MM.1S (cell line): ENCODE data around the gene CDKL1.

Source experiments
- DNase-seq: peaks from one replicate; pipeline ENCODE4 v3.0.0-alpha.2; 2015
- H2AFZ ChIP-seq: fragments of 300-600 bp; sonication (generic); 2 replicates; pipeline ENCODE4 v1.6.0; 2016; ENCODE audit warnings: antibody characterized with exemption, low read length
- H3F3A ChIP-seq: fragments of 300-600 bp; sonication (generic); 2 replicates; pipeline ENCODE4 v1.6.1; 2016; ENCODE audit warnings: mild to moderate bottlenecking, antibody characterized with exemption, low read length, moderate library complexity, mixed read lengths; ENCODE audit not compliant: insufficient read depth
- H3K27ac ChIP-seq: fragments of 300-600 bp; sonication (generic); 2 replicates; pipeline ENCODE4 v1.5.1; 2016; ENCODE audit warnings: mild to moderate bottlenecking, low read length
- H3K27me3 ChIP-seq: fragments of 300-600 bp; sonication (generic); replicated peaks from 2 replicates; pipeline ENCODE4 v1.6.0; 2016; ENCODE audit warnings: low read length; ENCODE audit not compliant: insufficient read depth
- H3K36me3 ChIP-seq: fragments of 300-600 bp; sonication (generic); replicated peaks from 2 replicates; pipeline ENCODE4 v1.6.1; 2016; ENCODE audit warnings: mild to moderate bottlenecking, low read length, mixed read lengths; ENCODE audit not compliant: insufficient read depth
- H3K4me1 ChIP-seq: fragments of 300-600 bp; sonication (generic); 2 replicates; pipeline ENCODE4 v1.6.1; 2016; ENCODE audit warnings: low read length, mixed read lengths
- H3K4me2 ChIP-seq: fragments of 300-600 bp; sonication (generic); 2 replicates; pipeline ENCODE4 v1.6.0; 2016; ENCODE audit warnings: low read depth, low read length
- H3K4me3 ChIP-seq: fragments of 300-600 bp; sonication (generic); 2 replicates; pipeline ENCODE4 v1.5.1; 2016; ENCODE audit warnings: low read length, mixed read lengths
- H3K79me2 ChIP-seq: fragments of 300-600 bp; sonication (generic); 2 replicates; pipeline ENCODE4 v1.6.1; 2016; ENCODE audit warnings: mixed run types, low read length, mixed read lengths
- H3K9ac ChIP-seq: fragments of 300-600 bp; sonication (generic); 2 replicates; pipeline ENCODE4 v1.6.1; 2016; ENCODE audit warnings: low read length, mixed read lengths
- H3K9me2 ChIP-seq: fragments of 300-600 bp; sonication (generic); replicated peaks from 2 replicates; pipeline ENCODE4 v1.6.1; 2016; ENCODE audit warnings: mild to moderate bottlenecking, low read length, mixed read lengths; ENCODE audit not compliant: insufficient read depth
- H3K9me3 ChIP-seq: fragments of 300-600 bp; sonication (generic); replicated peaks from 2 replicates; pipeline ENCODE4 v1.6.1; 2016; ENCODE audit warnings: mild to moderate bottlenecking, low read length, mixed read lengths; ENCODE audit not compliant: insufficient read depth
- H4K20me1 ChIP-seq: fragments of 300-600 bp; sonication (generic); 2 replicates; pipeline ENCODE4 v1.6.1; 2016; ENCODE audit warnings: mild to moderate bottlenecking, low read length, moderate library complexity, mixed read lengths; ENCODE audit not compliant: insufficient read depth
- CTCF ChIP-seq: fragments of 300-600 bp; sonication (generic); IDR thresholded peaks from 2 replicates; pipeline ENCODE4 v1.5.1; 2016; ENCODE audit warnings: antibody characterized with exemption, low read length, mixed read lengths
- EZH2 ChIP-seq: fragments of 300-600 bp; sonication (generic); optimal IDR thresholded peaks from 2 replicates; pipeline ENCODE3; 2017; ENCODE audit warnings: low read depth, mild to moderate bottlenecking, antibody characterized with exemption, low read length, mixed read lengths
- EZH2phosphoT487 ChIP-seq: fragments of 300-600 bp; sonication (generic); IDR thresholded peaks from 2 replicates; pipeline ENCODE4 v1.6.1; 2018; ENCODE audit warnings: antibody characterized with exemption, low read length

CDKL1 gene

GRCh38 chr14:50377550-50378085 is 19.1 kb downstream of the CDKL1 start:
- Histone ChIP-seq H3K4me3 (no peak overlapping the region), H3K36me3 (no peaks in the 10 kb centered on the region), H3F3A (no peaks in the 10 kb centered on the region), H3K9ac (no peak overlapping the region), H3K9me3 (no peaks in the 10 kb centered on the region), H2AFZ (no peak overlapping the region), H3K4me2 (no peak overlapping the region), H3K9me2 (no peaks in the 10 kb centered on the region), H3K79me2 (no peaks in the 10 kb centered on the region), H3K27me3 (no peaks in the 10 kb centered on the region), H3K4me1 (no peaks in the 10 kb centered on the region), H4K20me1 (no peaks in the 10 kb centered on the region), H3K27ac (no peak overlapping the region)
- TF ChIP-seq CTCF (no peak), EZH2phosphoT487 (no peak), EZH2 (no peak)
- no peak for DNase-seq

- no peaks in the 10 kb centered on the region for H3K4me1 ChIP-seq
- TF ChIP-seq EZH2phosphoT487, result no peak
- TF ChIP-seq EZH2, result no peak
- no peak for TF ChIP-seq CTCF
Observed at GRCh38 chr14:50375760-50376159, 20.9 kb downstream of the CDKL1 start.

GRCh38 chr14:50373959-50374358 is 22.7 kb downstream of the CDKL1 start:
- TF ChIP-seq EZH2phosphoT487 (no peak), CTCF (no peak), EZH2 (no peak)
- no peaks in the 10 kb centered on the region for H3K9me3 ChIP-seq
- H3F3A ChIP-seq, result no peaks in the 10 kb centered on the region
- no peaks in the 10 kb centered on the region for H3K9me2 ChIP-seq
- no peak overlapping the region for H3K4me3 ChIP-seq
- H4K20me1 ChIP-seq, result no peaks in the 10 kb centered on the region
- no peaks in the 10 kb centered on the region for H3K27me3 ChIP-seq
- no peak for DNase-seq
- no peak overlapping the region for H2AFZ ChIP-seq
- no peak overlapping the region for H3K9ac ChIP-seq
- no peak overlapping the region for H3K27ac ChIP-seq
- no peaks in the 10 kb centered on the region for H3K79me2 ChIP-seq
- H3K4me2 ChIP-seq, result no peak overlapping the region
- no peaks in the 10 kb centered on the region for H3K4me1 ChIP-seq
- H3K36me3 ChIP-seq, result no peaks in the 10 kb centered on the region

More at GRCh38 chr14:50375760-50376159, 20.9 kb downstream of the CDKL1 start:
- Histone ChIP-seq H3K9me3 (no peaks in the 10 kb centered on the region), H3K4me2 (no peak overlapping the region), H3K36me3 (no peaks in the 10 kb centered on the region), H3K4me3 (no peak overlapping the region), H3K9ac (no peak overlapping the region), H3K79me2 (no peaks in the 10 kb centered on the region), H3K27ac (no peak overlapping the region), H3K9me2 (no peaks in the 10 kb centered on the region), H3F3A (no peaks in the 10 kb centered on the region), H3K27me3 (no peaks in the 10 kb centered on the region), H4K20me1 (no peaks in the 10 kb centered on the region), H2AFZ (no peak overlapping the region)
- DNase-seq, result no peak
